AG08395 (cell line): ENCODE data around the gene ZMYND15.

ENCODE experiments used
- DNase-seq: peaks from one replicate; pipeline ENCODE4 v3.0.0; 2012; ENCODE audit warnings: mixed read lengths, low spot score

Gene ZMYND15

GRCh38 chr17:4786106-4786511, 46.5 kb downstream of the ZMYND15 start, which contains the start of gene VMO1:
Gene VMO1, minus strand, starts transcription at chr17:4786364. Its CDS starts 12 bp downstream, at chr17:4786352.
- DNase-seq: peak; percentile 39

GRCh38 chr17:4786516-4786915, 46.9 kb downstream of the ZMYND15 start:
- no peak for DNase-seq

- DNase-seq: no peak
Measured at GRCh38 chr17:4788159-4788806, 48.6 kb downstream of the ZMYND15 start.

GRCh38 chr17:4788807-4789700, 49.4 kb downstream of the ZMYND15 start, which contains the start of gene GLTPD2:
Gene GLTPD2, plus strand, starts transcription at chr17:4788964. Its CDS starts 48 bp downstream, at chr17:4789012.
- no peak for DNase-seq

- no peak for DNase-seq
Measured at GRCh38 chr17:4789701-4789950, 50.0 kb downstream of the ZMYND15 start.

GRCh38 chr17:4789951-4790704, 50.5 kb downstream of the ZMYND15 start:
- peak; percentile 93 for DNase-seq

- no peak for DNase-seq
Measured at GRCh38 chr17:4790705-4791088, 51.1 kb downstream of the ZMYND15 start.

GRCh38 chr17:4795168-4795567, 55.5 kb downstream of the ZMYND15 start:
- no peak for DNase-seq
